B cell (primary cell): ENCODE measurements around the gene NFYC. TPM values are rescaled to one million over a fixed set of nuclear protein-coding genes. Genes with fewer than 3 reads are reported as not detected.

ENCODE experiments used
- ATAC-seq: fragments of 200-7000 bp; cut with Tn5 transposase; one replicate; pipeline ENCODE4 v1.10.0; 2021; ENCODE audit warnings: low read depth, mild to moderate bottlenecking, moderate number of reproducible peaks, moderate library complexity
- CTCF ChIA-PET: fragments of 350-600 bp; sonication (Branson Sonifier 250); formaldehyde crosslinking; loops from one replicate; lab custom pipeline; 2021; ENCODE audit warnings: antibody characterized with exemption, inconsistent platforms; lab: Charles Lee
- POLR2A ChIA-PET: fragments of 350-600 bp; sonication (Branson Sonifier 250); formaldehyde crosslinking; loops from one replicate; lab custom pipeline; 2021; ENCODE audit warnings: antibody characterized with exemption; lab: Charles Lee
- DNase-seq: peaks from one replicate; pipeline ENCODE4 v3.0.0; 2013
- H2AFZ ChIP-seq: 2 replicates; pipeline ENCODE4 v1.6.1; 2012; ENCODE audit warnings: mild to moderate bottlenecking, low read depth, low read length; ENCODE audit not compliant: insufficient read depth, poor library complexity, severe bottlenecking
- H3K27ac ChIP-seq, 2 donors: 1 replicate in 1 of 2; 2 replicates in 1 of 2; pipeline ENCODE4 v1.5.1; 2012 to 2013; ENCODE audit warnings: low read length in 2 of 2, mild to moderate bottlenecking in 2 of 2, moderate library complexity in 1 of 2
- H3K27me3 ChIP-seq, 4 experiments: fragments of 200-600 bp in 1 of 4; sonication (generic) in 1 of 4; replicated peaks in 1 of 4; 1 replicate in 2 of 4; 2 replicates in 2 of 4; pipeline versions ENCODE4 v1.6.1 to v1.7.0; 2013 to 2016; ENCODE audit warnings: low read length in 3 of 4, mild to moderate bottlenecking in 2 of 4, mixed read lengths in 1 of 4, moderate library complexity in 1 of 4; ENCODE audit not compliant: insufficient read depth in 4 of 4, control insufficient read depth in 3 of 4; ENCODE audit errors: control extremely low read depth in 1 of 4
- H3K36me3 ChIP-seq, 2 experiments: replicated peaks in 1 of 2; 1 replicate in 1 of 2; 2 replicates in 1 of 2; pipeline versions ENCODE4 v1.6.1 to v1.7.1; 2013; ENCODE audit warnings: low read length in 1 of 2; ENCODE audit not compliant: insufficient read depth in 2 of 2, control insufficient read depth in 1 of 2; ENCODE audit errors: control extremely low read depth in 1 of 2, extremely low read depth in 1 of 2
- H3K4me1 ChIP-seq, 2 donors: fragments of 200-600 bp in 1 of 2; sonication (generic) in 1 of 2; 1 replicate in 1 of 2; 2 replicates in 1 of 2; pipeline versions ENCODE4 v1.5.1 to v1.6.1; 2013 to 2017; ENCODE audit warnings: low read length in 2 of 2; ENCODE audit not compliant: control insufficient read depth in 2 of 2, insufficient read depth in 2 of 2
- H3K4me2 ChIP-seq: replicated peaks from 2 replicates; pipeline ENCODE3; 2012; ENCODE audit warnings: mild to moderate bottlenecking, low read depth, low read length; ENCODE audit not compliant: poor library complexity, severe bottlenecking
- H3K4me3 ChIP-seq, 5 experiments: fragments of 200-600 bp in 1 of 5; sonication (generic) in 1 of 5; 1 replicate in 3 of 5; 2 replicates in 2 of 5; pipeline versions ENCODE4 v1.5.1 to v1.7.0; 2011 to 2016; ENCODE audit warnings: low read length in 4 of 5, mild to moderate bottlenecking in 4 of 5, low read depth in 2 of 5, control low read depth in 1 of 5, moderate library complexity in 1 of 5; ENCODE audit not compliant: insufficient read depth in 1 of 5; ENCODE audit errors: control extremely low read depth in 1 of 5, extremely low read depth in 1 of 5
- H3K79me2 ChIP-seq: fragments of 200-600 bp; sonication (generic); one replicate; pipeline ENCODE4 v1.6.0; 2016; ENCODE audit warnings: low read length; ENCODE audit not compliant: control insufficient read depth, insufficient read depth
- H3K9ac ChIP-seq: fragments of 200-600 bp; sonication (generic); 2 replicates; pipeline ENCODE4 v1.6.1; 2017; ENCODE audit warnings: mild to moderate bottlenecking, low read length, moderate library complexity
- H3K9me3 ChIP-seq, 3 donors: one replicate each; pipeline versions ENCODE4 v1.6.1 to v1.7.1; 2013; ENCODE audit warnings: low read length in 2 of 3; ENCODE audit not compliant: control insufficient read depth in 2 of 3, insufficient read depth in 1 of 3; ENCODE audit errors: control extremely low read depth in 1 of 3
- H4K20me1 ChIP-seq: 2 replicates; pipeline ENCODE4 v1.6.0; 2012; ENCODE audit warnings: mild to moderate bottlenecking, low read length; ENCODE audit not compliant: insufficient read depth, control insufficient read depth, poor library complexity, severe bottlenecking
- H3K27ac Mint-ChIP-seq: one replicate; pipeline ENCODE4 v1.8.0; 2021; ENCODE audit warnings: mixed read lengths
- H3K27me3 Mint-ChIP-seq: one replicate; pipeline ENCODE4 v1.8.0; 2021; ENCODE audit warnings: mixed read lengths
- H3K4me1 Mint-ChIP-seq: one replicate; pipeline ENCODE4 v1.8.0; 2021; ENCODE audit warnings: mixed read lengths
- H3K4me3 Mint-ChIP-seq: one replicate; pipeline ENCODE4 v1.8.0; 2021; ENCODE audit warnings: mixed read lengths
- H3K9me3 Mint-ChIP-seq: one replicate; pipeline ENCODE4 v1.8.0; 2022; ENCODE audit warnings: mixed read lengths; ENCODE audit not compliant: insufficient read depth
- CTCF ChIP-seq: fragments of 200-600 bp; IDR thresholded peaks from one replicate; pipeline ENCODE4 v1.8.0; 2022; ENCODE audit warnings: antibody characterized with exemption, mild to moderate bottlenecking
- EZH2 ChIP-seq: IDR thresholded peaks from 2 replicates; pipeline ENCODE4 v1.6.1; 2012; ENCODE audit warnings: borderline replicate concordance, low read depth, mild to moderate bottlenecking, moderate library complexity, low read length; ENCODE audit not compliant: insufficient read depth, poor library complexity, severe bottlenecking
- WGBS: methylation state at CpG from one replicate; pipeline ENCODE4 v1.1.5; 2013; ENCODE audit warnings: missing lambda C conversion rate; ENCODE audit not compliant: insufficient coverage; 5-methylcytosine and 5-hydroxymethylcytosine counted together
- intact Hi-C: fragments of 100-400 bp; cut with micrococcal nuclease; formaldehyde crosslinking; loops from one replicate; pipeline ENCODE4 v1.10.0; 2022
- polyA plus RNA-seq: library from polyadenylated mRNA; depleted of rRNA; stranded (reverse); fragments of >200 nt; gene quantifications from 2 replicates; pipeline ENCODE4 v1.2.3, GENCODE V29; 2012
- total RNA-seq, 2 donors: library from RNA; stranded (reverse); fragments of 120-200 nt in 1 of 2; gene quantifications; 1 replicate in 1 of 2; 2 replicates in 1 of 2; pipeline versions ENCODE4 v1.2.3 to v1.2.4, GENCODE V29; 2013 to 2022

The NFYC gene
- total and polyA plus RNA-seq, 2 donors (not counting 1 experiment from before 2014, with no cell fraction given): 88.7 to 123 TPM

DNA sequence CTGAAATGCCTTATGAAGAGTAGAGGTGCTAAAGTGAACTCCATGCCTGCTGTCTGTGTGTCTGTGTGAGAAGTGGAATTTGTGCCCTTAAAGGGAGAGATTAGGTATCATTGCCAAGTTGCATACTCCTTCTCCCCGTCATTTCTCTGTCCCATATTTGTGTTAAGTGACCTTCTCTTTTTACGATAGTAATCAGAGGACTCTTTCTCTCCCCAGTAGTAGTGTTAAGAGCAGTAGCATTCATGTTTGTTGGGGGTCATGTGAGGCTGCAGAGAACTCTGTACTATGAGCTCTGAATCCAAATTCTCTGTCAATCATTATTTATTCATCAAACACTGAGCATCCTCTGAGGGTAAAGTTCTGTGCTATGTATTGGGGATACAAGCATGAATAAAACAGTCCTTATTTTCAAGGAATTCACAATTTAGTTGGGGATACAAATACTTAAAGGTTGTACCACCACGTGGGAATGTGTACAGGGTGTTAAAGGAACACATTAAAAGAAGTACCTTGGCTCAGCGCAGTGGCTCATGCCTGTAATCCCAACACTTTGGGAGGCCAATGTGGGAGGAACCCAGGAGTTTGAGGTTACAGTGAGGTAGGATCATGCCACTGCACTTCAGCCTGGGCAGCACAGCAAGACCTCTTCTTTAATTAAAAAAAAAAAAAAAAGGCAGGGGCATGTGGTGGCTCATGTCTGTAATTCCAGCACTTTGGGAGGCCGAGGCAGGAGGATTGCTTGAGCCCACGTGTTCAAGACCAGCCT lies 67.3 kb downstream of the NFYC start:
- Mint-ChIP-seq H3K27ac (no peak overlapping the region), H3K27me3 (no peaks in the 10 kb centered on the region), H3K9me3 (no peaks in the 10 kb centered on the region), H3K4me1 (peaks cover 26% of the 10 kb centered on the region), H3K4me3 (no peak overlapping the region)
- no peak overlapping the region for H3K4me2 ChIP-seq
- WGBS: 100% methylated on average over 2 of the region's 6 CpGs
- H3K27ac ChIP-seq: no peak overlapping the region
- no peak for DNase-seq
- H3K9me3 ChIP-seq: no peaks in the 10 kb centered on the region
- ATAC-seq: no peak
- peaks cover 3 to 19% of the 10 kb centered on the region in 2 donors for H3K4me1 ChIP-seq
- peaks cover 37% of the 10 kb centered on the region for H4K20me1 ChIP-seq
- no peak for TF ChIP-seq EZH2
- TF ChIP-seq CTCF: no peak
- H3K9ac ChIP-seq: no peak overlapping the region
- peaks cover 7 to 96% of the 10 kb centered on the region in 2 experiments for H3K36me3 ChIP-seq
- H2AFZ ChIP-seq: no peak overlapping the region
- H3K27me3 ChIP-seq: no peaks in the 10 kb centered on the region
- H3K79me2 ChIP-seq: peaks cover 6% of the 10 kb centered on the region
- intact Hi-C loops: no loop called here
- no peak overlapping the region for H3K4me3 ChIP-seq
- ChIA-PET CTCF (interaction anchor here (0.7 to 6.7 kb wide), 2 partner anchors 15 to 1311 kb away, joined by 3 to 40 read pairs; no protein-coding TSS in a partner anchor), POLR2A (no interaction called here)

DNA sequence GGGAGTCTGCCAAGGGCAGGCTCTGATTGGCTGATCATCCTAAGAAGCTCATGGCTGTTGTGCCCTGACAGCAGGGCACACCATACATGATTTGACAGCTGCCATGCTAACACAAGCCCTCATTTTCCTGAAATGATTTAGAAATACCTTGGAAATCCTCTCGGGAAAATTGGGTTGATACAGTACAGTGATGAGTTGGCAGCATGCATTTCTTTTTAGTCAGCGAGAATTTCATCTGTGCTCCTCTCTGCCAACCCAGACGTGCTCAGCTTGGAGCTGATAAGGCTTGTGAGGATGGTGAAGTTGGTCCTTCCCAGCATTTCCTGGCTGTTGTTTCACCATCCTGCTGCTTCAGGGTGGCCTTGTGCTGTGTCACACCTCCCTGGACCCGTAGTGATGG lies 69.5 kb downstream of the NFYC start:
- Histone ChIP-seq H3K36me3 (peaks cover 15 to 96% of the 10 kb centered on the region in 2 experiments), H3K9ac (no peak overlapping the region), H4K20me1 (peaks cover 22% of the 10 kb centered on the region), H3K4me3 (no peak overlapping the region), H3K4me1 (peaks cover 8 to 26% of the 10 kb centered on the region in 2 donors), H3K9me3 (no peaks in the 10 kb centered on the region), H3K4me2 (no peak overlapping the region), H3K27ac (no peak overlapping the region), H3K79me2 (peaks cover 6% of the 10 kb centered on the region), H3K27me3 (no peaks in the 10 kb centered on the region), H2AFZ (no peak overlapping the region)
- Mint-ChIP-seq H3K4me3 (no peak overlapping the region), H3K27me3 (no peaks in the 10 kb centered on the region), H3K9me3 (no peaks in the 10 kb centered on the region), H3K4me1 (peaks cover 33% of the 10 kb centered on the region), H3K27ac (no peak overlapping the region)
- ChIA-PET CTCF (interaction anchor here (0.8 kb wide), 1 partner anchor 14 kb away, joined by 3 read pairs; no protein-coding TSS in a partner anchor), POLR2A (no interaction called here)
- no peak for ATAC-seq
- intact Hi-C loops: no loop called here
- no peak for DNase-seq
- TF ChIP-seq EZH2 (no peak), CTCF (no peak)
- WGBS: 83% methylated on average over 4 of the region's 4 CpGs
